ENCODE results near the gene SCO2. TPM values are rescaled to one million over a fixed set of nuclear protein-coding genes. Genes with fewer than 3 reads are reported as not detected.

SCO2 gene
- total and polyA plus RNA-seq, 9 of the 15 experiments (the other 6 are each of a cell fraction or from before 2014, with no cell fraction given): 0.34 to 4.0 (median 1.1) TPM; not detected in 3

DNA sequence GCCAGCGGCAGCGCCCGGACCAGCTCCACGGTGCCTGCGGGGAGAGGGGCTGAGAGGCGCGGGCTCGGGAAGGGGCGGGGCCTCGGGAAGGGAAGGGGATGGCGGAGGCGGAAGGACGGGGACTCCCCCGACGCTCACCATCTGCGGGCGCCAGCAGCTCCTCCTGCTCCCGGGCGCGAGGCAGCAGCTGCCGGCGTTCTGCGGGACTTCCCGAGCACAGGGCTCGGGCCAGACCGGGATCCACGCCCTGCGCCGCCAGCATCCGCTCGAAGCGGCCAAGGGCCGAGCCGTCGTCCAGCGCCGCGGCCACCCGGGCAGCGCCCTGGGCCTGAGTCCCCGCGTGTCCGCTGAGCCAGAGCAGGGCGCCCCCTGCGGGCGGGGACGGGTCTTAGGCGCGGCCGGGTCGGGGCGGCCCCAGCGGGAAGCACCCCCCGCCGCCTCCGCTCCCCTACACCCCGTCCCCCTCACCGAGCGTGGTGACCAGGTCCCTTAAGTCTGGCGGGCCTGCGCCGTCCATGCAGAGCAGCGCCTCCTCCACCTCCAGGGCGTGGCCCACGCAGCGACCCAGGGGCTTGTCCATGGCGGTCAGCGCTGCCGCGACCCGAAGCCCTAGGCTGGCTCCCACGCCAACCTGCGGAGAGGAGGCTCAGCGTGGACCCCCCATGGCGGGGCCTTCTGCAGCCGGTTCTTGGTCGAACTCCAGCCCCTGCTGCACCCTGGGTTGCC lies 873 bp upstream of the SCO2 start:
- H2AFZ ChIP-seq (ENCODE audit: low read depth, low read length): peak overlapping the region; percentile 82
- H3K79me2 ChIP-seq (ENCODE audit: control insufficient read depth, insufficient read depth, low read length): peaks cover 34% of the 10 kb centered on the region
- under 1% methylated on average over 33 of the region's 77 CpGs for WGBS (ENCODE audit: insufficient coverage, low coverage, missing lambda C conversion rate)
- in situ Hi-C loops (cut with MboI) (no loop called here), intact Hi-C loops (cut with micrococcal nuclease) (loop anchor here (1.0 to 5.0 kb wide), 2 partner anchors 8 to 36 kb away; partner anchors contain the start of gene SYCE3)
- ATAC-seq: peak; percentile 59
- peak; percentile 72 to 78 (median 76) for DNase-seq (ENCODE audit: extremely low read depth in 1 of 4, low spot score in 3 of 4)
- POLR2A ChIA-PET: interaction anchor here (0.7 to 5.3 kb wide), 7 partner anchors 11 to 57 kb away, joined by 3 to 65 read pairs (median 5); partner anchors contain the start of genes CHKB, LMF2, NCAPH2 and SYCE3
- peaks cover 8 to 72% of the 10 kb centered on the region in 2 experiments; a peak in 4 of 5 replicates for H3K4me1 ChIP-seq (replicated peaks in 1 of 2; ENCODE audit: control insufficient read depth in 2 of 2, insufficient read depth in 2 of 2, low read length in 2 of 2)
- peaks cover 35% of the 10 kb centered on the region; the same call in 1 of the 3 replicates for H3K36me3 ChIP-seq (ENCODE audit: control insufficient read depth, insufficient read depth, low read length)
- CTCF ChIA-PET (ENCODE audit: low intra/inter-chr PET ratio): interaction anchor here (1.2 kb wide), 1 partner anchor 49 kb away, joined by 3 read pairs; no protein-coding TSS in a partner anchor
- no peak for FAIRE-seq
- peak overlapping the region; percentile 89 for H3K27ac ChIP-seq (ENCODE audit: extremely low read depth, low read depth, low read length)
- no TSS peak for BruUV-seq (replicated peaks)
- peak overlapping the region; percentile 88 for H3K4me2 ChIP-seq (ENCODE audit: insufficient read depth, low read length)
- H3K9me1 ChIP-seq (ENCODE audit: control insufficient read depth, insufficient read depth, low read length): no peaks in the 10 kb centered on the region
- 0 out of 2 replicates have a peak, but pooled peaks cover 2% of the 10 kb centered on the region for H3K9me3 ChIP-seq (replicated peaks; ENCODE audit: control insufficient read depth, insufficient read depth, low read depth, low read length)
- H3K9ac ChIP-seq (ENCODE audit: insufficient read depth in 1 of 2, low read depth in 2 of 2, low read length in 2 of 2): peak overlapping the region; percentile 86 to 96
- peaks cover 12% of the 10 kb centered on the region; the same call in 1 of the 2 replicates for H4K20me1 ChIP-seq (replicated peaks; ENCODE audit: control insufficient read depth, insufficient read depth, low read length)
- H3K27me3 ChIP-seq (ENCODE audit: control insufficient read depth in 2 of 2, insufficient read depth in 2 of 2, low read length in 2 of 2): no peaks in the 10 kb centered on the region
- peak overlapping the region; percentile 71 for H3K4me3 ChIP-seq
- TF ChIP-seq MTA2 (IDR thresholded peaks at IDR 0.05; ENCODE audit: low read depth) (no peak), ZNF75A (CRISPR knock-in tag; IDR thresholded peaks at IDR 0.05) (no peak), CREM (IDR thresholded peaks at IDR 0.05; ENCODE audit: low read depth) (no peak), CBX8 (IDR thresholded peaks at IDR 0.05; ENCODE audit: borderline replicate concordance, extremely low read depth, low read depth, low read length, poor library complexity, severe bottlenecking) (no peak), CSDE1 (IDR thresholded peaks at IDR 0.05) (no peak), ESRRB (CRISPR knock-in tag; IDR thresholded peaks at IDR 0.05; ENCODE audit: borderline replicate concordance) (no peak), TCF3 (CRISPR knock-in tag; IDR thresholded peaks at IDR 0.05) (no peak), ZNF133 (CRISPR knock-in tag; IDR thresholded peaks at IDR 0.05) (no peak)
- TF ChIP-seq, protein P1, sequence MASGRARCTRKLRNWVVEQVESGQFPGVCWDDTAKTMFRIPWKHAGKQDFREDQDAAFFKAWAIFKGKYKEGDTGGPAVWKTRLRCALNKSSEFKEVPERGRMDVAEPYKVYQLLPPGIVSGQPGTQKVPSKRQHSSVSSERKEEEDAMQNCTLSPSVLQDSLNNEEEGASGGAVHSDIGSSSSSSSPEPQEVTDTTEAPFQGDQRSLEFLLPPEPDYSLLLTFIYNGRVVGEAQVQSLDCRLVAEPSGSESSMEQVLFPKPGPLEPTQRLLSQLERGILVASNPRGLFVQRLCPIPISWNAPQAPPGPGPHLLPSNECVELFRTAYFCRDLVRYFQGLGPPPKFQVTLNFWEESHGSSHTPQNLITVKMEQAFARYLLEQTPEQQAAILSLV (tag; IDR thresholded peaks at IDR 0.05): no peak
- TF ChIP-seq, protein P2, sequence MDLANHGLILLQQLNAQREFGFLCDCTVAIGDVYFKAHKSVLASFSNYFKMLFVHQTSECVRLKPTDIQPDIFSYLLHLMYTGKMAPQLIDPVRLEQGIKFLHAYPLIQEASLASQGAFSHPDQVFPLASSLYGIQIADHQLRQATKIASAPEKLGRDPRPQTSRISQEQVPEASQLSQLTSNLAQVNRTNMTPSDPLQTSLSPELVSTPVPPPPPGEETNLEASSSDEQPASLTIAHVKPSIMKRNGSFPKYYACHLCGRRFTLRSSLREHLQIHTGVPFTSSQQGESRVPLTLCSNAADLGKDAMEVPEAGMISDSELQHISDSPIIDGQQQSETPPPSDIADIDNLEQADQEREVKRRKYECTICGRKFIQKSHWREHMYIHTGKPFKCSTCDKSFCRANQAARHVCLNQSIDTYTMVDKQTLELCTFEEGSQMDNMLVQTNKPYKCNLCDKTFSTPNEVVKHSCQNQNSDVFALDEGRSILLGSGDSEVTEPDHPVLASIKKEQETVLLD (IDR thresholded peaks at IDR 0.05): no peak
- TF ChIP-seq, protein P3, sequence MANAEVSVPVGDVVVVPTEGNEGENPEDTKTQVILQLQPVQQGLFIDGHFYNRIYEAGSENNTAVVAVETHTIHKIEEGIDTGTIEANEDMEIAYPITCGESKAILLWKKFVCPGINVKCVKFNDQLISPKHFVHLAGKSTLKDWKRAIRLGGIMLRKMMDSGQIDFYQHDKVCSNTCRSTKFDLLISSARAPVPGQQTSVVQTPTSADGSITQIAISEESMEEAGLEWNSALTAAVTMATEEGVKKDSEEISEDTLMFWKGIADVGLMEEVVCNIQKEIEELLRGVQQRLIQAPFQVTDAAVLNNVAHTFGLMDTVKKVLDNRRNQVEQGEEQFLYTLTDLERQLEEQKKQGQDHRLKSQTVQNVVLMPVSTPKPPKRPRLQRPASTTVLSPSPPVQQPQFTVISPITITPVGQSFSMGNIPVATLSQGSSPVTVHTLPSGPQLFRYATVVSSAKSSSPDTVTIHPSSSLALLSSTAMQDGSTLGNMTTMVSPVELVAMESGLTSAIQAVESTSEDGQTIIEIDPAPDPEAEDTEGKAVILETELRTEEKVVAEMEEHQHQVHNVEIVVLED (CRISPR knock-in tag; IDR thresholded peaks at IDR 0.05): no peak
- TF ChIP-seq, protein P4, sequence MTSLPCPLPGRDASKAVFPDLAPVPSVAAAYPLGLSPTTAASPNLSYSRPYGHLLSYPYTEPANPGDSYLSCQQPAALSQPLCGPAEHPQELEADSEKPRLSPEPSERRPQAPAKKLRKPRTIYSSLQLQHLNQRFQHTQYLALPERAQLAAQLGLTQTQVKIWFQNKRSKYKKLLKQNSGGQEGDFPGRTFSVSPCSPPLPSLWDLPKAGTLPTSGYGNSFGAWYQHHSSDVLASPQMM (CRISPR knock-in tag; IDR thresholded peaks at IDR 0.05): no peak
- TF ChIP-seq, protein P5, sequence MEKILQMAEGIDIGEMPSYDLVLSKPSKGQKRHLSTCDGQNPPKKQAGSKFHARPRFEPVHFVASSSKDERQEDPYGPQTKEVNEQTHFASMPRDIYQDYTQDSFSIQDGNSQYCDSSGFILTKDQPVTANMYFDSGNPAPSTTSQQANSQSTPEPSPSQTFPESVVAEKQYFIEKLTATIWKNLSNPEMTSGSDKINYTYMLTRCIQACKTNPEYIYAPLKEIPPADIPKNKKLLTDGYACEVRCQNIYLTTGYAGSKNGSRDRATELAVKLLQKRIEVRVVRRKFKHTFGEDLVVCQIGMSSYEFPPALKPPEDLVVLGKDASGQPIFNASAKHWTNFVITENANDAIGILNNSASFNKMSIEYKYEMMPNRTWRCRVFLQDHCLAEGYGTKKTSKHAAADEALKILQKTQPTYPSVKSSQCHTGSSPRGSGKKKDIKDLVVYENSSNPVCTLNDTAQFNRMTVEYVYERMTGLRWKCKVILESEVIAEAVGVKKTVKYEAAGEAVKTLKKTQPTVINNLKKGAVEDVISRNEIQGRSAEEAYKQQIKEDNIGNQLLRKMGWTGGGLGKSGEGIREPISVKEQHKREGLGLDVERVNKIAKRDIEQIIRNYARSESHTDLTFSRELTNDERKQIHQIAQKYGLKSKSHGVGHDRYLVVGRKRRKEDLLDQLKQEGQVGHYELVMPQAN (IDR thresholded peaks at IDR 0.05; ENCODE audit: borderline replicate concordance): no peak
